Stimulated activated naive CD8-positive, alpha-beta T cell treated with anti-CD3 and anti-CD28 coated beads, Interleukin-15, Interleukin-2, amounts not matched to agents 100 U/mL and 50 U/mL, for 24 hours (primary cell): ENCODE measurements around the gene CREBBP.

ENCODE experiments used
- ATAC-seq: fragments of 150-1000 bp; cut with Tn5 transposase; one replicate; pipeline ENCODE4 v1.10.0; 2021
- DNase-seq: peaks from one replicate; pipeline ENCODE4 v3.0.0; 2021

The CREBBP gene

GRCh38 chr16:3856367-3857141 is 24.0 kb downstream of the CREBBP start:
- no peak for ATAC-seq
- no peak for DNase-seq

- DNase-seq (no peak), ATAC-seq (no peak)
These were observed 25.6 kb downstream of the CREBBP start for GRCh38 chr16:3854750-3855541.

- DNase-seq (no peak), ATAC-seq (no peak)
These were observed 30.0 kb downstream of the CREBBP start for GRCh38 chr16:3850544-3850899.

DNA sequence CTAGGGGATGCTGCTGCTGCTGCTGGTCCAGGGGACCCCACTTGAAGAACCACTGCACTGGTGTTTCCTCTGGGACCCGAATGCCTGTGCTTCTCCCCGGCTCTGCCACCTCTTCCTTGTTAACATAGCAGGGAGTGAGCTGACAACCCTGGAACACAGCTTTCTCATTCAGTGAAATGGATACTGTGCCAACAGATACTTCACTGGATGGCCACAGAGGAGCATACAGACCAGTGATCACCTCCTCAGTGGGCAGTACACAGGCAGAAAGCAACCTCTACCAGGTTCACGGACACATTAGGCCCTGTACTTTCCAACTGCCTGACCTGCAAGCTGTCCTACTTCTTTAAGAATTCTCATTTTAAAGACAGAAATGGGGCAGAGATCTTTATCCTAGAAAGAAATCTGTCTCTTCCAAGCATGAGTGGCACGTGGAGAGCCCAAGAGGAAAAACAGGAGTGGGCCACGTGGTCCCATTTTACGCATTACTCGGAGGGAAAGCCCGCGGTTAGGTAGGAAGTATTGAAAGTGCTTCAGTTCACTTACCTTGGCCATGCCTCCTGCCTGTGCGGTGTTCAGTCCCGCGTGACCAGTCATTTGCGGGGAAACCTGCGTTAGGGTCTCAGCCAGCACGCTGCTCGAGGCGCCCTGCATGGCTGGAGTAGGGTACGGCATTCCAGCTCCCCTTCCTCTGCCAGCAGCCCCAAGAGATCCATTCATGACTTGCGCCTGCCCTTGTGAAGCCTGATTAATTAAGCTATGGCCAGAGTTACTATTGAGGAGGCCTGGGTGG is 30.6 kb downstream of the CREBBP start:
- ATAC-seq, result no peak

GRCh38 chr16:3846595-3847091 is 33.9 kb downstream of the CREBBP start:
- ATAC-seq (no peak), DNase-seq (no peak)

More for the DNA sequence above, 30.6 kb downstream of the CREBBP start:
- DNase-seq, result no peak

- no peak for ATAC-seq
- DNase-seq, result no peak
These were observed 34.4 kb downstream of the CREBBP start for GRCh38 chr16:3846087-3846486.

DNA sequence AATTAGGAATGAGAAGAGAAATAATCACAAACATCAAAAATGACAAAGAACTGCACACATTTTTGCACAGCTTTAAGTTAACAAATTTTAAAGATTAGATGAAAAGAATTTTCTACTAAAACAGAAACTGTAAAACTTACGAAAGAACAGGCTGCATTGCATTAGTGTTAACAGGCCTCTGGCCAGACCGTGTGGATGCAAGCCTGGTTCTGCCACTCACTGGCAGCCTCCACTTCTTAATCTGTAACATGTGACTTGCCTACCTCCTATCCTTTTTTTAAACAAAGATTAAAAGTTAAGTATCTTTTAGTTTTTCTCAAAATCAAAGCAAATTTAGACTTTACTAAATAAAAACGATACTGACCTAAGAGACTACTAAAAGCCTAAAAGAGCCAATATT is 37.5 kb downstream of the CREBBP start:
- DNase-seq, result no peak
- ATAC-seq, result no peak

DNA sequence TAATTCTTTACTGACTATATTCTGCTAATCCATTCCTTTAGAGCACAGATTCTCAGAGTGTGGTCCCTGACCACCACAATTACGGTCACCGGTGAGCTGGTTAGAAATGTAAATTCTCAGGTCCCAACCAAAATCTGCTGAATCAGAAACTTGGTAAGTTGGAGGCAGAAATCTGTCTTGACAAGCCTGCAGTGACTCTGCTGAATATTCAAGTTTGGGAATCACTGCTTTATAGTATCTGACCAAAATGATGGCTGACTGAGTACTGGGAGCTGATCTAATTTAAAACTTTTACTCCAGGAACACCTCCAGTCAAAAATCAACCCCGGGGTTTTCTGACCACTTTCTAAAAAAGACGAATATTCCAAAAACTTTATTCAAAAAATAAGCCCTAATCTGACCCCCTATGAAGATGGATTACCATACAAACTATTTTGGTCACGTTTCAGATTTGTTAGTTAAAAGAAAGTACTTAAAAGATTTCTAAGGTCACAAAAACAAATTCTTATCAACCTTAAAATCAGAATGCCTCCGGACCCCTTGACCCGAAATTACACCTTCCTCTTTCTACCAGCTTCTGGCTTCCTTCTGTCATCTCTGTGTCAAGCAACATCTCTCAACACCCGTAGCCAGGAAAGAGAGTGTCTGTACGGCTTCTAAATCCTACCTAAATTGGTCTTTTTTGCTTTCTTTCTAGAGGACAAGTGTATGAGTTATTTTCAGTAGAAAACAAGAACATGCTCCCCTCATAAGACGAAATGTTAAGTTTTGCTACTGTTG is 38.6 kb downstream of the CREBBP start:
- ATAC-seq (no peak), DNase-seq (no peak)

- ATAC-seq (no peak), DNase-seq (no peak)
These were observed 40.9 kb downstream of the CREBBP start for GRCh38 chr16:3839402-3840184.

DNA sequence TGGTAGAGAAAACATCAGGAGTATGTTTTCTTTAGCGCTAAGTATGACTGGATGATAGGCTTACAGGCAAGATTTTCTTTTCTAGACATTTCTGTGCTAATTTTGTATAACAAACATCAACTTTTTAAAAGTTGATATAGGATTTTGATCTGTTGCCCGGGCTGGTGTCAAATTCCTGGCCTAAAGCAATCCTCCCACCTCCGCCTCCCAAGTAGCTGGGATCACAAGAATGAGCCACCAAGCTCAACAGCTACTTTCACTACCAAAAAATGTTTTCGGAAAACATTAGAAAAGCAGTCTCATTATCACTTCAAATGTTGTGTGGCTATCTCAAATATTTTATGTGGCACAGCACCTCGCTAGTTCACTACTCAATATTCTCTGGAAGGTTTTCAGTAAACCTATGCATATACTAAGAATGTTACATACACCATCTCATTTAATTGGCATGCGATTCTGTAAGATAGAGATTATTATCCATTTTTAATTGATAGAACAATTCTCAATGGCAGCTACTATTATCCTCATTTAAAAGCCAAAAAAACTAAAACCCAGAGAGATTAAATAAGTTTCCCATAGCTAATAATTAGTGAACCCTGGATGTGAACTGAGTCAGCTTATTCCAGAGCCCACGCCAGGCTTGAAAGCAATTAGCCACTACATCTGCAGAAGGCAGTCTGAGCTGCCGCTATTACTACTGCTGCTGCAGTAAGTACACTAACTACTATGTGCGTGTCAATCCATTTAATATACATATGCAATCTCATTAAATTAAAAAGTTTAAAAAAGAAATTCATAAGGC is 41.7 kb downstream of the CREBBP start:
- DNase-seq (no peak), ATAC-seq (no peak)

DNA sequence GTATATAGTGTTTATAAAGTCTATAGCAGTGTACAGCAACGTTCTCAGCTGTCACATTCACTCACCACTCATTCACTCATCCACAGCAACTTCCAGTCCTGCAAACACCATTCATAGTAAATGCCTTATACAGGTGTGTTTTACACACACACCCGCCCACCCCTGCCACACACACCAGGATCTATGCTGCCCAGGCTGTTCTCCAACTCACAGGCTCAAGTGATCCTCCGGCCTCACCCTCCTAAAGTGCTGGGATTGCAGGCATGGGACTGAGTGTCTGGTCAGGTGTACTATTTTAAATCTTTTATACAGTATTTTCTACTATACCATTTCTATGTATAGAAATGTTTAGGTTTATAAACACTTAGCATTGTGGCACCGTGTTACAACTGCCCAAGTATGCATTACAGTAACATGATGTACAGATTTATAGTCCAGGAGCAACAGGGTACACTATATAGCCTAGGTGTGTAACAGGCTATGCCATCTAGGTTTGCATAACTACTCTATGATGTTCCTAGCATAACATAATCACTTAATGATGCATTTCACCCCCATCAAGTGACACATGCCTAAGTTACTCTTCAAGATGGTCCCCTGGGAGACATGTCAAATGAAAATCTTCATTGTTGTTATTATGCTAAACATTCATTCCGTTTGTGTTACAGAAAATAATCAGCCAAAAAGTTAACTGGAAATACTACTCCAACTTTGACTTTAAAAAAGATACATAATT is 42.5 kb downstream of the CREBBP start:
- ATAC-seq, result no peak

DNA sequence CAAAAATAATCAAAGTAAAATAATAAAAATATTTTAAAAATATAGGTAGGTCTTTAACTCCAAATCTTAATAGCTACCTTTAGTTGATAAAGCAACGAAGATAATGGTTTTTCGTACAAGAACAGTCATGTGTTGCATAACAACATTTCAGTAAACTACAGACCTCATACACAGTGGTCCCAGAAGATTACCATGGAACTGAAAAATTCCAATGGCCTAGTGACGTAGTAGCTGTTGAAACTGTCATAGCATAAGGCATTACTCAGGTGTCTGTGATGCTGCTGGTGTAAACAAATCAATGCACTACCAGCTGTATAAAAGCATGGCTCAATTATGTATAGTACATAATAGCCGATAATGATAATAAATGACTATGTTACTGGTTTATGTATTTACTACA is 43.9 kb downstream of the CREBBP start:
- no peak for DNase-seq
- no peak for ATAC-seq

More for the DNA sequence above, 42.5 kb downstream of the CREBBP start:
- DNase-seq, result no peak

DNA sequence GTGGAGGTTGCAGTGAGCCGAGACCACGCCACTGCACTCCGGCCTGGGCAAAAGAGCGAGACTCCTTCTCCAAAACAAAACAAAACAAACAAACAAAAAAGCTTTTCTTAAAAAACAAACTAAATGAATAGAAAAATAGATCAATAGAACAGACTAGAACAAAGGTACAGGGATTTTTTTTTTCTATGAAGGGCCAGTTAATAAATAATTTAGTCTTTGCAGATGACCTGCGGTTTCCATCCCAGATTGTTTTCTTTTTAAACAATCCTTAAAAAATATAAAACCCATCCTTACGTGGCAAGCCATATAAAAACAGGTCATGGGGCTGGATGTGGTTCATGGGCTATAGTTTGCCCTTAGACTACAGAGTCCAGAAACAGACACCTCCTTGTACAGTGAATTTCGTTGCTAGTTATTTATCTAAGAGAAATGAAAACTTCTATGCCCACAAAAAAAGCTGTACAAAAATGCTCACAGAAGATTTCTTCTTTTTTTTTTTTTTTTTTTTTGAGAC is 45.4 kb downstream of the CREBBP start:
- ATAC-seq (no peak), DNase-seq (no peak)

DNA sequence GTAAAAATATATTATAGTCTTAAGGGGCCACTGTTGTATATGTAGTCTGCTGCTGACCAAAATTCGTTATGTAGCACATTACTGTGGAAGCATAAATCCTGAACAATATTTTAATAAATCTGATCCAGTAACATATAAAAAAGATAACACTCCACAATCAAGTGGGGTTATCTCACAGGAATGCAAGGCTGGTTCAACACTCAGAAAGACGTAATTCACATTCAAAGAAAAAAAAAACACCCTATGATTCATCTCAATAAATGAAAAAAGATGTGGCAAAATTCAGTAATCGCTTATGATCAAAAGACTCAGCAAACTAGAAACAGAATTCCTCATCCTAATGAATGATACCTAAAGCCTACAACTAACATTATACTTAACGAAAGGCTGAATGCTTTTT is 47.8 kb downstream of the CREBBP start:
- ATAC-seq (no peak), DNase-seq (no peak)

DNA sequence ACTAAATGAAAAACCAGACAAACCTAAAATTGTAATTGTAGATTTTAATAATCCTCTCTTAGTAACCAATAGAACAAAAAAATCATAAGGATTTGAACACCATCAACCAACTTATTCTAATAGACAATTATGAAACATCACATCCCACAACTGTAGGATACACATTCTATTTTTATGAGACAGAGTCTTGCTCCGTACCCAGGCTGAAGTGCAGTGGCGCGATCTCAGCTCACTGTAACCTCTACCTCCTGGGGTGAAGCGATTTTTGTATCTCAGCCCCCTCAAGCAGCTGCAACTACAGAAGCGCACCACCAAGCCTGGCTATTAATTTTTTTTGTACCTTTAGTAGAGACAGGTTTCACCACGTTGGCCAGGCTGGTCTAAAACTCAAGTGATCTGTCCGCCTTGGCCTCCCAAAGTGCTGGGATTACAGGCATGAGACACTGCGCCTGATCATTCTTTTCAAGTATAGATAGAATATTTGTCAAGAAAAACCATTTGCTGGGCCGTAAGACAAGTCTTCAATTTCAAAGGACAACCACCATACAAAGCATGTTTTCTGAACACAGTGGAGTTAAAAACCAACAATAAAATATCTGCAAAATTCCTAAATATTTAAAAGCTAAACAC is 49.8 kb downstream of the CREBBP start:
- no peak for DNase-seq
- ATAC-seq, result no peak

DNA sequence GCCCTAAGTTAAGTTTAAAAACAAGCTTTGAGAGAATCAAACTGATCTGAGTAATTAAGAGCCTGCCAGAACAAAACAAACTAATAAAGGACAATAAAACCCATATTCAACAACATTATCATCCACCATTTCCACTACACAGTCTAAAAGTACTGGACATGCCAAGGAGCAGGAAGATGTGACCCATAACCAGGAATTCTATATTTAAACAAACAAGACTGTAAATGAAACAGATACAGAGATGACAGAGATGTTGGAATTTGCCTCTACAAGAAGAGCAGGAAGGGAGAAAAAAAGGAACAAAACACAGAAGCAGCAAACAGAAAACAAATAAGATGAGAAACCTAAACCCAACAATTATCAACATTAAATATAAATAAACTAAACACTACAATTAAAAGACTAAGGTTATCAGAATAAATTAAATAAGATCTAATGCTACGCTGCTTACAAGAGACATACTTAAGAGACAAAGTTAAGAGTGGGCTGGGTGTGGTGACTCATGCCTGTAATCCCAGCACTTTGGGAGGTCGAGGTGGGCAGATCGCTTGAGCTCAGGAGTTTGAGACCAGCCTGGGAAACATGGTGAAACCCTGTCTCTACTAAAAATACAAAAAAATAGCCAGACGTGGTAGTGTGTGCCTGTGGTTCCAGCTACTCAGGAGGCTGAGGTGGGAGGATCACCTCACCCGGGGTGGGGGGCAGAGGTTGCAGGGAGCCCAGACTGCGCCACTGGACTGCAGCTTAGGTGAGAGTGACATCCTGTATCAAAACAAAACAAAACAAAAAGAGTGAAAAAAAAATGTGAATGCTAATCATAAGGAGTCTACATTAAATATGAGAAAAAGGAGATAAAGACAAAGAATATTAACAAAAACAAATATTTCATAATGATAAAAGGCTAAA is 50.6 kb downstream of the CREBBP start:
- DNase-seq, result no peak
- ATAC-seq, result no peak

DNA sequence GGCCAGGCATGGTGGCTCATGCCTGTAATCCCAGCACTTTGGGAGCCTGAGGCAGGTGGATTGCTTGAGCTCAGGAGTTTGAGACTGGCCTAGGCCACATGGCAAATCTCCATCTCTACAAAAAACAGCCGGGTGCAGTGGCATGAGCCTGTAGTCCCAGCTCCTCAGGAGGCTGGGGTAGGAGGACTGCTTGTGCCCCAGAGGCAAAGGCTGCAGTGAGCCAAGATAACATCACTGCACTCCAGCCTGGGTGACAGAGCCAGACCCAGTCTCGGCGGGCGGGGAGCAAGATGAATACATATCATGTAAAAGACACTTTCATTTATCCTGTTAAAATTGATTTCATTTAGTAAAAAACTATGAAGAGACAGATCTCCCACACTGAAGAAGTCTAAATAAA is 54.6 kb downstream of the CREBBP start:
- ATAC-seq (no peak), DNase-seq (no peak)

- DNase-seq, result no peak
- peak; percentile 36 for ATAC-seq
These were observed 55.4 kb downstream of the CREBBP start for GRCh38 chr16:3825103-3825502.
